GM19239 (cell line): ENCODE measurements around the gene SPTSSA.
"Not testable (repeated sequence)": the region's sequence is repeated elsewhere in the genome, so short reads cannot be mapped to it uniquely, and the experiment has no call there.

Experiments used
- DNase-seq: peaks from one replicate; pipeline ENCODE4 v3.0.0; 2011; ENCODE audit warnings: low spot score; ENCODE audit not compliant: insufficient read length
- FAIRE-seq: peaks from 2 replicates; lab custom pipeline; 2011; peaks lifted over from hg19 to GRCh38; lab: Jason Lieb, UNC

Gene SPTSSA

GRCh38 chr14:34462132-34462893, at the start of gene SPTSSA:
SPTSSA (minus strand) TSS chr14:34462240; CDS start chr14:34462207, 33 bp downstream.
- no peak for FAIRE-seq
- peak; percentile 97 for DNase-seq

GRCh38 chr14:34507884-34508283, 45.8 kb upstream of the SPTSSA start:
- FAIRE-seq = no peak

GRCh38 chr14:34507459-34507858, 45.4 kb upstream of the SPTSSA start:
- FAIRE-seq = no peak

More at GRCh38 chr14:34507884-34508283, 45.8 kb upstream of the SPTSSA start:
- DNase-seq = no peak

GRCh38 chr14:34505124-34505491, 43.1 kb upstream of the SPTSSA start:
- not testable (repeated sequence) for FAIRE-seq, DNase-seq

More at GRCh38 chr14:34507459-34507858, 45.4 kb upstream of the SPTSSA start:
- no peak for DNase-seq

GRCh38 chr14:34504027-34504426, 42.0 kb upstream of the SPTSSA start:
- FAIRE-seq, DNase-seq: not testable (repeated sequence)

- FAIRE-seq (no peak), DNase-seq (no peak)
Observed at GRCh38 chr14:34502545-34503225, 40.6 kb upstream of the SPTSSA start.

GRCh38 chr14:34502001-34502400, 40.0 kb upstream of the SPTSSA start:
- DNase-seq (no peak), FAIRE-seq (no peak)

- DNase-seq (no peak), FAIRE-seq (no peak)
Observed at GRCh38 chr14:34501004-34501580, 39.1 kb upstream of the SPTSSA start.

- DNase-seq (no peak), FAIRE-seq (no peak)
Observed at GRCh38 chr14:34498684-34499412, 36.8 kb upstream of the SPTSSA start.

- DNase-seq (no peak), FAIRE-seq (no peak)
Observed at GRCh38 chr14:34496679-34497513, 34.9 kb upstream of the SPTSSA start.

- DNase-seq = no peak
- no peak for FAIRE-seq
Observed at GRCh38 chr14:34496007-34496678, 34.1 kb upstream of the SPTSSA start.

- no peak for FAIRE-seq
- no peak for DNase-seq
Observed at GRCh38 chr14:34489324-34489723, 27.3 kb upstream of the SPTSSA start.

- DNase-seq (no peak), FAIRE-seq (no peak)
Observed at GRCh38 chr14:34488528-34488927, 26.5 kb upstream of the SPTSSA start.

- FAIRE-seq (no peak), DNase-seq (no peak)
Observed at GRCh38 chr14:34484726-34485125, 22.7 kb upstream of the SPTSSA start.

- no peak for DNase-seq
- no peak for FAIRE-seq
Observed at GRCh38 chr14:34482463-34482862, 20.4 kb upstream of the SPTSSA start.

- DNase-seq (no peak), FAIRE-seq (no peak)
Observed at GRCh38 chr14:34479694-34480093, 17.7 kb upstream of the SPTSSA start.

GRCh38 chr14:34478261-34478660, 16.2 kb upstream of the SPTSSA start:
- DNase-seq (no peak), FAIRE-seq (no peak)

GRCh38 chr14:34476036-34476435, 14.0 kb upstream of the SPTSSA start:
- DNase-seq, FAIRE-seq: not testable (repeated sequence)

- DNase-seq = no peak
- FAIRE-seq = no peak
Observed at GRCh38 chr14:34475163-34475562, 13.1 kb upstream of the SPTSSA start.
